ENCODE data around the gene USP5.

USP5 gene

DNA sequence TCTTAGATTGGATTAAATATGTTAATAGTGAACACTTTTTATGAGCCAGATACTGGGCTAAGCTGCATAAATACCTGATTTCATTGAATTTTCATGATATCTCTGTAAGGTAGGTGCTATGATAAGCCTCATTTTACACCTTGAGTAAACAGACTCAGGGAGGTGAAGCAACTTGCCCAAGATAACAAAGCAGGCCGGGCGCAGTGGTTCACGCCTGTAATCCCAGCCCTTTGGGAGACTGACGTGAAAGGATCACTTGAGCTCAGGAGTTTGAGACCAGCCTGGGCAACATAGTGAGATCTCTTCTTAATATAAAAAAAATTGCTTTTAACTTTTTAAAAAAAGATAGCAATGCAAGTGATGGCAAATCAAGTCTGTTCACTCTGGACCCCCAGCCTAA, 9.9 kb upstream of the USP5 start:
- DNase-seq (ENCODE audit: low read depth), result no peak
- no peak overlapping the region for H3K4me3 ChIP-seq (ENCODE audit: low read length)
- TF ChIP-seq, protein P1, sequence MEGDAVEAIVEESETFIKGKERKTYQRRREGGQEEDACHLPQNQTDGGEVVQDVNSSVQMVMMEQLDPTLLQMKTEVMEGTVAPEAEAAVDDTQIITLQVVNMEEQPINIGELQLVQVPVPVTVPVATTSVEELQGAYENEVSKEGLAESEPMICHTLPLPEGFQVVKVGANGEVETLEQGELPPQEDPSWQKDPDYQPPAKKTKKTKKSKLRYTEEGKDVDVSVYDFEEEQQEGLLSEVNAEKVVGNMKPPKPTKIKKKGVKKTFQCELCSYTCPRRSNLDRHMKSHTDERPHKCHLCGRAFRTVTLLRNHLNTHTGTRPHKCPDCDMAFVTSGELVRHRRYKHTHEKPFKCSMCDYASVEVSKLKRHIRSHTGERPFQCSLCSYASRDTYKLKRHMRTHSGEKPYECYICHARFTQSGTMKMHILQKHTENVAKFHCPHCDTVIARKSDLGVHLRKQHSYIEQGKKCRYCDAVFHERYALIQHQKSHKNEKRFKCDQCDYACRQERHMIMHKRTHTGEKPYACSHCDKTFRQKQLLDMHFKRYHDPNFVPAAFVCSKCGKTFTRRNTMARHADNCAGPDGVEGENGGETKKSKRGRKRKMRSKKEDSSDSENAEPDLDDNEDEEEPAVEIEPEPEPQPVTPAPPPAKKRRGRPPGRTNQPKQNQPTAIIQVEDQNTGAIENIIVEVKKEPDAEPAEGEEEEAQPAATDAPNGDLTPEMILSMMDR (conservative IDR thresholded peaks at IDR 0.05; ENCODE audit: low read depth, low read length), result no peak

DNA sequence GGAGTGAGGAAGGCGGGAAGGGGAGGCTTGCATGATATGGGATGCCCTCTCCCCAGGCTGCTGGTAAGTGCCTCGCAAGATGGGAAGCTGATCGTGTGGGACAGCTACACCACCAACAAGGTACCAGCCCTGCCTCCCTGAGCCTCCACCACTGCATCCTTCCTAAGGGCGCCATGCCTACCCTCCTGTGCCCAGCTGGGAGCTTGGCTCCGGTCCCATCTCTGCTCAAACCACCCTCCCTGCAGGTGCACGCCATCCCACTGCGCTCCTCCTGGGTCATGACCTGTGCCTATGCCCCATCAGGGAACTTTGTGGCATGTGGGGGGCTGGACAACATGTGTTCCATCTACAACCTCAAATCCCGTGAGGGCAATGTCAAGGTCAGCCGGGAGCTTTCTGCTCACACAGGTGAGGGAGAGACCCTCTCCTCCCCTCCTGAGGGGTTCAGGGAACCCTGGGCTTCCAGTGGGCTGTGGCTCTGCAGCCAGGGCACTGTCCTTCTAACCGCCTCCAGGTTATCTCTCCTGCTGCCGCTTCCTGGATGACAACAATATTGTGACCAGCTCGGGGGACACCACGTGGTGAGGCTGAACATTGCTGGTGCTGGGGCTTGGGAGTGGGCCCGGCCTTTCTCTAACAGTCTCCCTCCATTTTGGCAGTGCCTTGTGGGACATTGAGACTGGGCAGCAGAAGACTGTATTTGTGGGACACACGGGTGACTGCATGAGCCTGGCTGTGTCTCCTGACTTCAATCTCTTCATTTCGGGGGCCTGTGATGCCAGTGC, 8.6 kb upstream of the USP5 start:
- TF ChIP-seq, protein P1 (conservative IDR thresholded peaks at IDR 0.05; ENCODE audit: low read depth, low read length), result no peak
- DNase-seq (ENCODE audit: low read depth), result no peak
- no peak overlapping the region for H3K4me3 ChIP-seq (ENCODE audit: low read length)

DNA sequence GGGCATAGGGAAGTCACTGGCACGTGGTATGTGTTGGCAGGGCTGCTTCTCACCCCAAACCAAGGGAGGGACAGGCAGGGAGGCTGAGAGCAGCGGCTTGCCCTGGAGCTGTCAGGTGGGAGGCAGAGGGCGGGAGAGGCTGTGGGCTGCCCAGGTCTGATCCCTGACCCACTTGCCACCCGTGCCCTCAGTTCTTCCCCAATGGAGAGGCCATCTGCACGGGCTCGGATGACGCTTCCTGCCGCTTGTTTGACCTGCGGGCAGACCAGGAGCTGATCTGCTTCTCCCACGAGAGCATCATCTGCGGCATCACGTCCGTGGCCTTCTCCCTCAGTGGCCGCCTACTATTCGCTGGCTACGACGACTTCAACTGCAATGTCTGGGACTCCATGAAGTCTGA, 6.6 kb upstream of the USP5 start:
- H3K4me3 ChIP-seq (ENCODE audit: low read length), result no peak overlapping the region
- DNase-seq (ENCODE audit: low read depth), result no peak
- TF ChIP-seq, protein P1 (conservative IDR thresholded peaks at IDR 0.05; ENCODE audit: low read depth, low read length), result no peak

DNA sequence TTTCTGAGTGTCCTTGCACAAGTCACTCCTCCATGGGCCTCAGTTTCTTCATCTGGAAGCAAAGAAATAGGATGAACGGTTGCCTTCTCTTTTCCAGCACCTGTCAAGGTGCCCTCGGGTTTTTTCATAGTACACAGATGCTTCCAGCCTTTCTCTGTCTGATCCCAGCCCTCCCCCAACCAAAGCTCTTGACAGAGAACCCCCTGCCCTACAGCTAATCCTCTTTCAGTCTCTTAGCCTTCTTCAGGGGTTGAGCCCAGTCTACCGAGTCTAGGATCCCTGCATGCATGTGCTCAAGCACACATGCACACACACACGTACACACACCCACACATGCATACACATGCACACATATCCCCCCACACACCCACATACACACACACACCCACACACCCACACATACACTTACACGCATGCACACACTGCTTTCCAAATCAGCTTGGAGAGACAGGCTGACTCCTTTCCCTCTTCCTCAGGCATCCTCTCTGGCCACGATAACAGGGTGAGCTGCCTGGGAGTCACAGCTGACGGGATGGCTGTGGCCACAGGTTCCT, 5.6 kb upstream of the USP5 start:
- no peak for DNase-seq (ENCODE audit: low read depth)
- TF ChIP-seq, protein P1 (conservative IDR thresholded peaks at IDR 0.05; ENCODE audit: low read depth, low read length), result no peak
- no peak overlapping the region for H3K4me3 ChIP-seq (ENCODE audit: low read length)

DNA sequence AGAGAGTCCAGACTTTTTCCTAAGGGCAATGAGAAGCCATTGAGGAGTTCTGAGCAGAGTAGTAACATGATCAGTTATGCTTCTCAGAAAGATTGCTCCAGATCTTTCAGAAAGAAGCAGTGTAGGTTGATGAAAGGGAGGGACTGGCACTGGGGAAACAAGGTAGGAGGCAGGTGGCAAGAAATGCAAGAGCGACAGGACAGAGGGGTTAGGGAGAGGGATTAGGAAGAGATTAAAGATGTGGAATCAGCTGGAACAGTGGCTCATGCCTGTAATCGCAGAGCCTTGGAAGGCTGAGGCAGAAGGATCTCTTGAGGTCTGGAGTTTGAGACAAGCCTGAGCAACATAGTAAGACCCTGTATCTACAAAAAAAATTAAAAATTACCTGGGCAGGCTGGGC, 4.3 kb upstream of the USP5 start:
- no peak overlapping the region for H3K4me3 ChIP-seq (ENCODE audit: low read length)
- no peak for DNase-seq (ENCODE audit: low read depth)
- TF ChIP-seq, protein P1 (conservative IDR thresholded peaks at IDR 0.05; ENCODE audit: low read depth, low read length), result no peak

DNA sequence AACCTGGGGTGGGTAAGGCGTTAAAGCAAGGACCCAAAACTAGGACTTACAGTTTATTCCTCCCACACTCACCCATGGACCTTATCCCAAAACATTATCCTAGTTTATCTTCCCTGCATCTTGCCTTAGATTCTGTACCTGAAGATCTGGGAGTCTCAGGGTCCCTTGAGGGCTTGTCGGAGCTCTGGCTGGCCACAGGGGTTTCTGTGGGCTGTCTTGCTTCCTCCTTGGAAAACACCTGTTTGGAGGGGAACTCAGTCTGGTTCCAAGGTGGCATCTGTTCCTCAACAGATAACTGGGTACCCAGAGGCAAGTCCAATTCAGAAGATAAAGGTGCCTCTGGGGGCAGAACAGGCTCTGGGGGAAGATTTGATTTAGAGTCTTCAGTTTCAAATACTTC, 2.5 kb upstream of the USP5 start:
- TF ChIP-seq, protein P1 (conservative IDR thresholded peaks at IDR 0.05; ENCODE audit: low read depth, low read length), result no peak
- no peak overlapping the region for H3K4me3 ChIP-seq (ENCODE audit: low read length)
- DNase-seq (ENCODE audit: low read depth), result no peak

DNA sequence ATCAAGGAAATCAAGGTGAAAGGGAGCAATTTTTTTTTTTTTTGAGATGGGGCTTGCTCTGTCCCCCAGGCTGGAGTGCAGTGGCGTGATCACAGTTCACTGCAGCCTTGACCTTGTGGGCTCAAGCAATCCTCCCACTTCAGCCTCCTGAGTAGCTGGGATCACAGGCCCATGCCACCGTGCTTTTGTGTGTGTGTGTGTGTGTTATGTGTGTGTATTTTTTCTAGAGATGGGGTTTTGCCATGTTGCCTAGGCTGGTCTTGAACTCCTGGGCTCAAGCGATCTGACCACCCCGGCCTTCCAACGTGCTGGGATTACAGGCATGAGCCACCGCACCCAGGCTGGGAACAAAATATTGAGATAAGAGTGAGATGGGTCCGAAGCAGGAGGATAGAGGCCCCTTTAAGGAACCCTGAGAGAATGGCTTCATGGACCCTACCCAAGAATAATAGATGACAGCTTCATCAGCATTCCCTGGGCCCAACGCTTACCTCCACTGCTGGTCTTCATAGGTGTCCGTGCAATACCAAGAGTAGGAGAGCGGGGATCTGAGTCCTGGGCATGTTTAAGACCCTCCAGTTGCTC, 1.9 kb upstream of the USP5 start:
- TF ChIP-seq, protein P1 (conservative IDR thresholded peaks at IDR 0.05; ENCODE audit: low read depth, low read length), result no peak
- no peak for DNase-seq (ENCODE audit: low read depth)
- peak overlapping the region; percentile 94 for H3K4me3 ChIP-seq (ENCODE audit: low read length)

Measured in retinal pigment epithelial cell (primary cell).